PC-9 (cell line): ENCODE data around the gene MICB.

ENCODE experiments used
- CTCF ChIP-seq: fragments of 200-600 bp; sonication (generic); conservative IDR thresholded peaks from 2 replicates; pipeline ENCODE4 v1.6.1; 2017; ENCODE audit warnings: mixed run types, antibody characterized with exemption, mild to moderate bottlenecking, moderate library complexity
- EZH2 ChIP-seq: fragments of 200-600 bp; sonication (generic); IDR thresholded peaks from 2 replicates; pipeline ENCODE4 v1.8.0; 2017; ENCODE audit warnings: antibody characterized with exemption, low read depth

GRCh38 chr6:31528821-31529328 is 30.9 kb downstream of the MICB start, which contains the start of gene MCCD1:
- TF ChIP-seq CTCF (no peak), EZH2 (no peak)
